AG20443 (cell line): ENCODE data around the gene ZNF525.
"Not testable (repeated sequence)": the region's sequence is repeated elsewhere in the genome, so short reads cannot be mapped to it uniquely, and the experiment has no call there.

ENCODE experiments used
- DNase-seq: peaks from one replicate; pipeline ENCODE4 v3.0.0; 2012; ENCODE audit warnings: low spot score, mixed read lengths

ZNF525 gene

GRCh38 chr19:53365134-53365898 lies at the start of gene ZNF525:
ZNF525 (plus strand) TSS chr19:53365705; CDS start chr19:53372282, 6,577 bp downstream.
- peak; percentile 89 for DNase-seq

GRCh38 chr19:53328967-53329366 lies 36.5 kb upstream of the ZNF525 start:
- DNase-seq = no peak

- no peak for DNase-seq
These were observed 33.0 kb upstream of the ZNF525 start for GRCh38 chr19:53332484-53332883.

- peak; percentile 32 for DNase-seq
These were observed 32.4 kb upstream of the ZNF525 start for GRCh38 chr19:53333066-53333462.

- peak; percentile 96 for DNase-seq
These were observed 31.7 kb upstream of the ZNF525 start, which contains the start of gene ZNF845 for GRCh38 chr19:53333463-53334449. ZNF845 (plus strand) TSS chr19:53333749; CDS start chr19:53341308, 7,559 bp downstream.

- DNase-seq = not testable (repeated sequence)
These were observed 21.1 kb upstream of the ZNF525 start for GRCh38 chr19:53344403-53344802.

GRCh38 chr19:53355739-53356138 lies 9.8 kb upstream of the ZNF525 start:
- DNase-seq = no peak

GRCh38 chr19:53357821-53358581 lies 7.5 kb upstream of the ZNF525 start:
- peak; percentile 4 for DNase-seq

GRCh38 chr19:53360056-53360455 lies 5.4 kb upstream of the ZNF525 start:
- not testable (repeated sequence) for DNase-seq

GRCh38 chr19:53365899-53366493 lies 491 bp downstream of the ZNF525 start:
- peak; percentile 22 for DNase-seq

- no peak for DNase-seq
These were observed 6.7 kb downstream of the ZNF525 start for GRCh38 chr19:53372196-53372595.

GRCh38 chr19:53374288-53374687 lies 8.8 kb downstream of the ZNF525 start:
- no peak for DNase-seq

- no peak for DNase-seq
These were observed 9.2 kb downstream of the ZNF525 start for GRCh38 chr19:53374743-53375142.

GRCh38 chr19:53381376-53381775 lies 15.9 kb downstream of the ZNF525 start:
- DNase-seq = no peak

GRCh38 chr19:53388168-53388567 lies 22.7 kb downstream of the ZNF525 start:
- no peak for DNase-seq

GRCh38 chr19:53388904-53389303 lies 23.4 kb downstream of the ZNF525 start:
- DNase-seq = no peak

GRCh38 chr19:53389571-53389970 lies 24.1 kb downstream of the ZNF525 start:
- DNase-seq = no peak

GRCh38 chr19:53389978-53390377 lies 24.5 kb downstream of the ZNF525 start:
- peak; percentile 4 for DNase-seq

GRCh38 chr19:53394522-53394973 lies 29.0 kb downstream of the ZNF525 start:
- peak; percentile 56 for DNase-seq

- DNase-seq = peak; percentile 98
These were observed 29.7 kb downstream of the ZNF525 start, which contains the start of gene ZNF765 for GRCh38 chr19:53394974-53395839. ZNF765 (plus strand) TSS chr19:53395149; CDS start chr19:53398016, 2,867 bp downstream.
